SJCRH30 (cell line): ENCODE results near the gene LY86. TPM values are rescaled to one million over a fixed set of nuclear protein-coding genes. Genes with fewer than 3 reads are reported as not detected.
"Not testable (repeated sequence)": the region's sequence is repeated elsewhere in the genome, so short reads cannot be mapped to it uniquely, and the experiment has no call there.

Experiments used
- DNase-seq, 2 experiments: peaks; one replicate each; pipeline ENCODE4 v3.0.0-alpha.2; 2015 to 2020
- H3K27ac ChIP-seq: fragments of 250-450 bp; sonication (Bioruptor Pico); 2 replicates; pipeline ENCODE4 v1.5.1; 2020; ENCODE audit warnings: mild to moderate bottlenecking, moderate library complexity
- H3K27me3 ChIP-seq: fragments of 250-450 bp; sonication (Bioruptor Pico); 2 replicates; pipeline ENCODE4 v1.5.1; 2020; ENCODE audit warnings: mild to moderate bottlenecking, moderate library complexity
- H3K36me3 ChIP-seq: fragments of 250-450 bp; sonication (Bioruptor Pico); 2 replicates; pipeline ENCODE4 v1.5.1; 2020; ENCODE audit warnings: mild to moderate bottlenecking, moderate library complexity
- H3K4me1 ChIP-seq: fragments of 250-450 bp; sonication (Bioruptor Pico); 2 replicates; pipeline ENCODE4 v1.5.1; 2020; ENCODE audit warnings: mild to moderate bottlenecking, moderate library complexity
- H3K4me3 ChIP-seq: fragments of 250-450 bp; sonication (Bioruptor Pico); 2 replicates; pipeline ENCODE4 v1.5.1; 2020; ENCODE audit warnings: mild to moderate bottlenecking, moderate library complexity
- H3K9me3 ChIP-seq: fragments of 250-450 bp; sonication (Bioruptor Pico); replicated peaks from 2 replicates; pipeline ENCODE4 v1.5.1; 2020; ENCODE audit warnings: mild to moderate bottlenecking, moderate library complexity
- total RNA-seq: library from RNA; depleted of rRNA; stranded (reverse); fragments of >200 nt; shearing (Covaris generic); gene quantifications from 2 replicates; pipeline ENCODE4 v1.2.3, GENCODE V29; 2014

Gene LY86
- total RNA-seq, 1 experiment from 2014 or later, result not detected

- no peaks in the 10 kb centered on the region for H3K27me3 ChIP-seq
- H3K36me3 ChIP-seq, result no peaks in the 10 kb centered on the region
Measured at GRCh38 chr6:6657820-6658217, 69.3 kb downstream of the LY86 start.

GRCh38 chr6:6659600-6660327 is 71.2 kb downstream of the LY86 start:
- no peak for DNase-seq
- no peak overlapping the region for H3K4me3 ChIP-seq
- H3K27ac ChIP-seq, result no peak overlapping the region
- no peaks in the 10 kb centered on the region for H3K36me3 ChIP-seq
- H3K27me3 ChIP-seq, result no peaks in the 10 kb centered on the region
- H3K4me1 ChIP-seq, result no peaks in the 10 kb centered on the region
- no peaks in the 10 kb centered on the region for H3K9me3 ChIP-seq

More at GRCh38 chr6:6657820-6658217, 69.3 kb downstream of the LY86 start:
- Histone ChIP-seq H3K27ac (no peak overlapping the region), H3K9me3 (no peaks in the 10 kb centered on the region), H3K4me3 (no peak overlapping the region), H3K4me1 (no peaks in the 10 kb centered on the region)
- DNase-seq, result no peak

GRCh38 chr6:6660339-6661045 is 72.0 kb downstream of the LY86 start:
- no peaks in the 10 kb centered on the region for H3K4me1 ChIP-seq
- no peak overlapping the region for H3K27ac ChIP-seq
- H3K4me3 ChIP-seq, result no peak overlapping the region
- H3K9me3 ChIP-seq, result no peaks in the 10 kb centered on the region
- no peak for DNase-seq
- H3K36me3 ChIP-seq, result no peaks in the 10 kb centered on the region
- H3K27me3 ChIP-seq, result no peaks in the 10 kb centered on the region

- no peak for DNase-seq
- H3K27ac ChIP-seq, result no peak overlapping the region
- no peak overlapping the region for H3K4me3 ChIP-seq
- H3K9me3 ChIP-seq, result no peaks in the 10 kb centered on the region
- H3K27me3 ChIP-seq, result no peaks in the 10 kb centered on the region
- no peaks in the 10 kb centered on the region for H3K4me1 ChIP-seq
- H3K36me3 ChIP-seq, result no peaks in the 10 kb centered on the region
Measured at GRCh38 chr6:6661191-6661590, 72.7 kb downstream of the LY86 start.

- Histone ChIP-seq H3K4me1 (no peaks in the 10 kb centered on the region), H3K9me3 (no peaks in the 10 kb centered on the region), H3K36me3 (no peaks in the 10 kb centered on the region), H3K4me3 (no peak overlapping the region), H3K27me3 (no peaks in the 10 kb centered on the region), H3K27ac (no peak overlapping the region)
- peak in 1 of 2 experiments; percentile 26 for DNase-seq
Measured at GRCh38 chr6:6661684-6662083, 73.2 kb downstream of the LY86 start.

GRCh38 chr6:6663421-6664135 is 75.1 kb downstream of the LY86 start:
- Histone ChIP-seq H3K36me3 (no peaks in the 10 kb centered on the region), H3K9me3 (no peaks in the 10 kb centered on the region), H3K27ac (no peak overlapping the region), H3K4me3 (no peak overlapping the region), H3K4me1 (no peaks in the 10 kb centered on the region), H3K27me3 (no peaks in the 10 kb centered on the region)
- peak; percentile 28 to 40 for DNase-seq

GRCh38 chr6:6665555-6666243 is 77.2 kb downstream of the LY86 start:
- no peaks in the 10 kb centered on the region for H3K27me3 ChIP-seq
- no peaks in the 10 kb centered on the region for H3K9me3 ChIP-seq
- no peaks in the 10 kb centered on the region for H3K36me3 ChIP-seq
- DNase-seq, result no peak
- H3K4me1 ChIP-seq, result no peaks in the 10 kb centered on the region
- H3K4me3 ChIP-seq, result no peak overlapping the region
- H3K27ac ChIP-seq, result no peak overlapping the region

GRCh38 chr6:6670150-6670549 is 81.6 kb downstream of the LY86 start:
- not testable (repeated sequence) for H3K27ac ChIP-seq, H3K4me3 ChIP-seq, H3K4me1 ChIP-seq, H3K27me3 ChIP-seq, DNase-seq, H3K9me3 ChIP-seq, H3K36me3 ChIP-seq

- Histone ChIP-seq H3K27ac (no peak overlapping the region), H3K4me3 (no peak overlapping the region), H3K9me3 (no peaks in the 10 kb centered on the region), H3K27me3 (no peaks in the 10 kb centered on the region), H3K36me3 (no peaks in the 10 kb centered on the region), H3K4me1 (no peaks in the 10 kb centered on the region)
- DNase-seq, result peak in 1 of 2 experiments; percentile 22
Measured at GRCh38 chr6:6674872-6675271, 86.4 kb downstream of the LY86 start.

- DNase-seq, result peak; percentile 30 to 79
- Histone ChIP-seq H3K4me3 (no peak overlapping the region), H3K9me3 (no peaks in the 10 kb centered on the region), H3K4me1 (no peaks in the 10 kb centered on the region), H3K27ac (no peak overlapping the region), H3K27me3 (no peaks in the 10 kb centered on the region), H3K36me3 (no peaks in the 10 kb centered on the region)
Measured at GRCh38 chr6:6676910-6677441, 88.5 kb downstream of the LY86 start.

- no peaks in the 10 kb centered on the region for H3K27me3 ChIP-seq
- no peak for DNase-seq
- H3K27ac ChIP-seq, result no peak overlapping the region
- no peaks in the 10 kb centered on the region for H3K9me3 ChIP-seq
- H3K36me3 ChIP-seq, result no peaks in the 10 kb centered on the region
- no peak overlapping the region for H3K4me3 ChIP-seq
- H3K4me1 ChIP-seq, result no peaks in the 10 kb centered on the region
Measured at GRCh38 chr6:6678185-6678671, 89.7 kb downstream of the LY86 start.

- DNase-seq, result no peak
- H3K4me1 ChIP-seq, result no peaks in the 10 kb centered on the region
- H3K9me3 ChIP-seq, result no peaks in the 10 kb centered on the region
- H3K27me3 ChIP-seq, result no peaks in the 10 kb centered on the region
- H3K27ac ChIP-seq, result no peak overlapping the region
- H3K36me3 ChIP-seq, result no peaks in the 10 kb centered on the region
- H3K4me3 ChIP-seq, result no peak overlapping the region
Measured at GRCh38 chr6:6678811-6679210, 90.3 kb downstream of the LY86 start.

- no peak for DNase-seq
- H3K9me3 ChIP-seq, result no peaks in the 10 kb centered on the region
- H3K4me1 ChIP-seq, result no peaks in the 10 kb centered on the region
- H3K36me3 ChIP-seq, result no peaks in the 10 kb centered on the region
- H3K4me3 ChIP-seq, result no peak overlapping the region
- no peaks in the 10 kb centered on the region for H3K27me3 ChIP-seq
- H3K27ac ChIP-seq, result no peak overlapping the region
Measured at GRCh38 chr6:6679633-6680032, 91.1 kb downstream of the LY86 start.

GRCh38 chr6:6680526-6680925 is 92.0 kb downstream of the LY86 start:
- no peak overlapping the region for H3K4me3 ChIP-seq
- no peaks in the 10 kb centered on the region for H3K9me3 ChIP-seq
- no peak for DNase-seq
- no peaks in the 10 kb centered on the region for H3K4me1 ChIP-seq
- no peak overlapping the region for H3K27ac ChIP-seq
- H3K36me3 ChIP-seq, result no peaks in the 10 kb centered on the region
- no peaks in the 10 kb centered on the region for H3K27me3 ChIP-seq
